K562 (cell line): ENCODE measurements around the gene ADAT3. TPM values are rescaled to one million over a fixed set of nuclear protein-coding genes. Genes with fewer than 3 reads are reported as not detected.

Experiments
- ATAC-seq: fragments of 200-7000 bp; cut with Tn5 transposase; 3 replicates; pipeline ENCODE4 v1.9.1; 2020; ENCODE audit warnings: moderate library complexity
- BruUV-seq: library from RNA; stranded (reverse); fragments of 400-500 nt; replicated peaks from 2 replicates; lab custom pipeline; 2021; lab: Mats Ljungman, UMichigan
- CTCF ChIA-PET: fragments of 300-600 bp; formaldehyde crosslinking; extraction: SDS; loops from one replicate; lab custom pipeline; 2021; ENCODE audit warnings: low intra/inter-chr PET ratio; lab: Yijun Ruan, JAX
- POLR2A ChIA-PET: fragments of 300-600, 350-650 bp; sonication (Branson Sonifier 250); formaldehyde crosslinking; extraction: SDS; loops from one replicate; lab custom pipeline; 2021; ENCODE audit warnings: antibody characterized with exemption, inconsistent platforms; lab: Yijun Ruan, JAX
- DNase-seq, 4 experiments: peaks; one replicate each; pipeline versions ENCODE4 v3.0.0 to v3.0.0-alpha.2; 2011 to 2018; ENCODE audit warnings: low spot score in 3 of 4, mixed read lengths in 3 of 4; ENCODE audit errors: extremely low read depth in 1 of 4
- FAIRE-seq: peaks from 2 replicates; lab custom pipeline; 2011; peaks lifted over from hg19 to GRCh38; lab: Jason Lieb, UNC
- H2AFZ ChIP-seq: 2 replicates; pipeline ENCODE4 v1.6.0; 2011; ENCODE audit warnings: low read depth, low read length, control low read depth, inconsistent platforms
- H3K27ac ChIP-seq: fragments of 200-600 bp; 3 replicates; pipeline ENCODE4 v1.8.0; 2011; ENCODE audit warnings: low read depth, mild to moderate bottlenecking, control low read depth, inconsistent platforms, low read length, moderate library complexity, mixed read lengths; ENCODE audit errors: extremely low read depth
- H3K27me3 ChIP-seq, 2 experiments: fragments of 300-600 bp in 1 of 2; 2 replicates in 1 of 2; 3 replicates in 1 of 2; pipeline versions ENCODE4 v1.6.0 to v1.8.0; 2011; ENCODE audit warnings: inconsistent platforms in 2 of 2, low read length in 2 of 2, mild to moderate bottlenecking in 1 of 2, mixed read lengths in 1 of 2, moderate library complexity in 1 of 2; ENCODE audit not compliant: control insufficient read depth in 2 of 2, insufficient read depth in 2 of 2
- H3K36me3 ChIP-seq: fragments of 300-600 bp; 3 replicates; pipeline ENCODE4 v1.8.0; 2011; ENCODE audit warnings: mild to moderate bottlenecking, low read length, inconsistent platforms; ENCODE audit not compliant: control insufficient read depth, insufficient read depth
- H3K4me1 ChIP-seq, 2 experiments: fragments of 200-600 bp in 1 of 2; replicated peaks in 1 of 2; 2 replicates in 1 of 2; 3 replicates in 1 of 2; pipeline versions ENCODE4 v1.5.1 to v1.8.0; 2011; ENCODE audit warnings: inconsistent platforms in 2 of 2, low read length in 2 of 2, mild to moderate bottlenecking in 1 of 2, mixed read lengths in 1 of 2, moderate library complexity in 1 of 2; ENCODE audit not compliant: control insufficient read depth in 2 of 2, insufficient read depth in 2 of 2
- H3K4me2 ChIP-seq: 2 replicates; pipeline ENCODE4 v1.6.1; 2011; ENCODE audit warnings: low read length, control low read depth, inconsistent platforms, mixed read lengths; ENCODE audit not compliant: insufficient read depth
- H3K4me3 ChIP-seq: fragments of 200-600 bp; sonication (generic), shearing (Covaris generic); 2 replicates; pipeline ENCODE4 v1.5.1; 2016; ENCODE audit warnings: control low read depth, inconsistent platforms
- H3K79me2 ChIP-seq: fragments of 200-600 bp; 3 replicates; pipeline ENCODE4 v1.8.0; 2011; ENCODE audit warnings: low read length, inconsistent platforms; ENCODE audit not compliant: control insufficient read depth, insufficient read depth
- H3K9ac ChIP-seq, 2 experiments: 2 replicates each; pipeline versions ENCODE4 v1.6.0 to v1.6.1; 2011; ENCODE audit warnings: low read depth in 2 of 2, low read length in 2 of 2, control low read depth in 1 of 2, inconsistent platforms in 1 of 2, mild to moderate bottlenecking in 1 of 2, mixed read lengths in 1 of 2; ENCODE audit not compliant: insufficient read depth in 1 of 2
- H3K9me1 ChIP-seq: one replicate; pipeline ENCODE4 v1.6.0; 2011; ENCODE audit warnings: inconsistent platforms, mild to moderate bottlenecking, low read length, moderate library complexity; ENCODE audit not compliant: control insufficient read depth, insufficient read depth
- H3K9me3 ChIP-seq: replicated peaks from 2 replicates; pipeline ENCODE4 v1.5.1; 2011; ENCODE audit warnings: low read depth, low read length, inconsistent platforms; ENCODE audit not compliant: control insufficient read depth, insufficient read depth
- H4K20me1 ChIP-seq: replicated peaks from 2 replicates; pipeline ENCODE4 v1.6.1; 2011; ENCODE audit warnings: low read length, inconsistent platforms, mixed read lengths; ENCODE audit not compliant: control insufficient read depth, insufficient read depth
- RBM25 ChIP-seq: fragments of 200-400 bp; formaldehyde crosslinking; IDR thresholded peaks from 2 replicates; pipeline ENCODE4 v1.6.1; 2018; ENCODE audit warnings: low read length, low read depth, moderate library complexity; ENCODE audit not compliant: severe bottlenecking
- ZBED1 ChIP-seq: IDR thresholded peaks from 2 replicates; pipeline ENCODE4 v1.6.1; 2014
- ZNF175 ChIP-seq: fragments of 200-800 bp; sonication (Bioruptor generic); IDR thresholded peaks from 2 replicates; pipeline ENCODE4 v1.6.1; 2016; ENCODE audit warnings: low read depth, mild to moderate bottlenecking, missing genetic modification characterization, missing compliant biosample characterization
- WGBS: fragments of 100-300 bp; shearing (Covaris generic); methylation state at CpG from one replicate; pipeline ENCODE4 v1.1.6; 2016; ENCODE audit warnings: low coverage, mixed read lengths; ENCODE audit not compliant: insufficient coverage; ENCODE audit errors: missing lambda C conversion rate; 5-methylcytosine and 5-hydroxymethylcytosine counted together
- in situ Hi-C: fragments of 300-500 bp; cut with MboI; formaldehyde crosslinking; loops from 4 replicates; pipeline ENCODE4 v1.15.0; 2018; ENCODE audit warnings: inconsistent platforms, mixed read lengths
- intact Hi-C: fragments of 100-400 bp; cut with micrococcal nuclease; formaldehyde crosslinking; loops from 2 replicates; pipeline ENCODE4 v1.14.2; 2022
- polyA plus RNA-seq, 8 experiments: library from polyadenylated mRNA; depleted of rRNA in 4 of 8; stranded (reverse) in 5 of 8; unstranded in 3 of 8; fragments of >200 nt; fragmentation: Nextera tagmentation in 2 of 8; fragmentation: Illumina TruSeq in 1 of 8; extraction: Ambion mirVana in 2 of 8; extraction: Trizol in 1 of 8; gene quantifications; 2 replicates each; pipeline versions ENCODE4 v1.2.1 to v1.2.3, GENCODE V29; 2011 to 2014; ENCODE audit warnings: inconsistent platforms in 1 of 8, missing spikeins in 1 of 8
- total RNA-seq, 7 experiments: library from RNA; depleted of rRNA in 6 of 7; stranded (reverse); fragments of >200 nt in 6 of 7; fragmentation: Illumina TruSeq in 2 of 7; extraction: Trizol in 2 of 7; gene quantifications; 2 replicates each; pipeline versions ENCODE4 v1.2.1 to v1.2.3, GENCODE V29; 2011 to 2021; ENCODE audit warnings: low replicate concordance in 1 of 7
- TF ChIP-seq, protein P1 (sequence below): fragments of 450-650 bp; IDR thresholded peaks from 2 replicates; pipeline ENCODE4 v1.6.1; 2016; ENCODE audit warnings: antibody characterized with exemption

The ADAT3 gene
- total and polyA plus RNA-seq, 9 of the 15 experiments (the other 6 are each of a cell fraction or from before 2014, with no cell fraction given), result 0.67 to 15.6 (median 7.8) TPM; not detected in 4

DNA sequence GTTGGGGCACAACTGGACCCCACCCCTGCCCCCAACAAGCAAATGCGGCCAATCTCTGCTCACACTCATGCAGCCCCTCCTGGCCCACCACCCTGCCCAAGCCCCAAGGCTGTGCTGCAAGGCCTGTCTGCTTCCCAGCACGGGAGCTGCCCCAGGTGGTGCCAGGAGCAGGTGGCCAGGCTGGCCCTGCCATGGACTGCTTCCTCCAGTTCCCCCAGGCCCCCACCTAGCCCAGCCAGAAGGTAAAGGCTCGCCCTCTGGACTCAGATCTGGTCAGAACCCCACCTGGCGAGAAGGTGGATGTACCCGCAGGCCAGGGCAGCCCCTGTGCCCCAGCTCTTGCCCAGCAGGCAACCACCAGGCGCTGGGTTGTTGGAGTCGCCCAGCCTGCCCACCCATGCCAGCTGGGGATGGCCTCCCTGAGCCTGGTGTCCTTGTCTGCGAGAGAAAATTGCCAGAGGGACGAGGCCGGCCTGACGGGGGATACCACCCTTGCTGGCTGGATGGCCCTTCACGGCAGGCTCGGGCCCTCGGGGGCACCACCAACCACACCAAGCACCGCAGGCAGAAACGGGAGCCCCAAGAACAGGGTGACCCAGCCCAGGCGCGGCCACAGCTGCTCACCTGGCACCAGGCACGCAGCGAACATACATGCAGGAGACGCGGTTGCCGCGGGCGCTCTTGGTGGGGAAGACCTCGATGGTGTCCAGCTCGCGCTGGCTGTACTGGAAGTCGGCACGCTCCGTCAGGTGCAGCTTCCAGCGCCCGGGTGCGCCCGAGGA lies 24.4 kb upstream of the ADAT3 start:
- Histone ChIP-seq H3K9me1 (peaks cover 14% of the 10 kb centered on the region), H4K20me1 (peaks cover 37% of the 10 kb centered on the region; the same call in 1 of the 2 replicates), H2AFZ (no peak overlapping the region), H3K4me1 (peaks cover 27 to 66% of the 10 kb centered on the region in 2 experiments), H3K79me2 (peaks cover 51% of the 10 kb centered on the region), H3K9ac (peak overlapping the region in 1 of 2 experiments; percentile 55; a peak in 1 of 4 replicates), H3K27me3 (no peaks in the 10 kb centered on the region), H3K36me3 (peaks cover 27% of the 10 kb centered on the region; the same call in 2 of the 3 replicates), H3K4me2 (no peak overlapping the region), H3K4me3 (no peak overlapping the region), H3K9me3 (no peaks in the 10 kb centered on the region), H3K27ac (no peak overlapping the region)
- no TSS peak for BruUV-seq
- intact Hi-C loops, result no loop called here
- FAIRE-seq (no peak), ATAC-seq (no peak), DNase-seq (no peak)
- TF ChIP-seq ZNF175 (CRISPR knock-in tag) (no peak), RBM25 (no peak), ZBED1 (no peak)
- TF ChIP-seq, protein P1, sequence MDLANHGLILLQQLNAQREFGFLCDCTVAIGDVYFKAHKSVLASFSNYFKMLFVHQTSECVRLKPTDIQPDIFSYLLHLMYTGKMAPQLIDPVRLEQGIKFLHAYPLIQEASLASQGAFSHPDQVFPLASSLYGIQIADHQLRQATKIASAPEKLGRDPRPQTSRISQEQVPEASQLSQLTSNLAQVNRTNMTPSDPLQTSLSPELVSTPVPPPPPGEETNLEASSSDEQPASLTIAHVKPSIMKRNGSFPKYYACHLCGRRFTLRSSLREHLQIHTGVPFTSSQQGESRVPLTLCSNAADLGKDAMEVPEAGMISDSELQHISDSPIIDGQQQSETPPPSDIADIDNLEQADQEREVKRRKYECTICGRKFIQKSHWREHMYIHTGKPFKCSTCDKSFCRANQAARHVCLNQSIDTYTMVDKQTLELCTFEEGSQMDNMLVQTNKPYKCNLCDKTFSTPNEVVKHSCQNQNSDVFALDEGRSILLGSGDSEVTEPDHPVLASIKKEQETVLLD, result no peak
- ChIA-PET CTCF (no interaction called here), POLR2A (interaction anchor here (1.3 kb wide), 1 partner anchor 9 kb away, joined by 4 read pairs; no protein-coding TSS in a partner anchor)
- WGBS, result 82% methylated on average over 20 of the region's 35 CpGs
- in situ Hi-C loops, result no loop called here
